DMS 273 treated with DMSO at 0.1 percent for 48 hours (cell line): ENCODE measurements around the gene TLN1.

Source experiments
- DNase-seq: peaks from one replicate; lab custom pipeline; 2025; lab: John Stamatoyannopoulos, UW

TLN1 gene

GRCh38 chr9:35686222-35687203 is 45.5 kb downstream of the TLN1 start:
- no peak for DNase-seq

DNA sequence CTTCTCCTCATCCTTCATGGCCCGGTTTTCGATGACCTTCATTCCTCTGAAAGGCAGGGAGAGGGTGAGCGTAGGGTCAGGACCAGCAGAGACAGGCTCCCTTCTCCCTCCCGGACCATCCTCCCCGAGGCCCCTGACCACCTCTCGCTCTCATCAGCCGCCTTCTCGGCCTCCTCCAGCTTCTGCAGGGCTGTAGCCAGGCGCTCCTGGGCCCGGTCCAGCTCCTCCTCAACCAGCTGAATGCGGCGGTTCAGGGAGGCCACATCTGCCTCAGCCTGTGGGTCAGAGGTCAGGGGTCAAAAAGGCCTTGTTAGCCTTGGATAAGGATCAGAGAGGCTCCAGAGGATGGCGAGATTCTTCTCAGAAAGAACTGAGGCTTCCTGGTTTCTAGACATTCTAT is 46.5 kb downstream of the TLN1 start:
- DNase-seq, result no peak

DNA sequence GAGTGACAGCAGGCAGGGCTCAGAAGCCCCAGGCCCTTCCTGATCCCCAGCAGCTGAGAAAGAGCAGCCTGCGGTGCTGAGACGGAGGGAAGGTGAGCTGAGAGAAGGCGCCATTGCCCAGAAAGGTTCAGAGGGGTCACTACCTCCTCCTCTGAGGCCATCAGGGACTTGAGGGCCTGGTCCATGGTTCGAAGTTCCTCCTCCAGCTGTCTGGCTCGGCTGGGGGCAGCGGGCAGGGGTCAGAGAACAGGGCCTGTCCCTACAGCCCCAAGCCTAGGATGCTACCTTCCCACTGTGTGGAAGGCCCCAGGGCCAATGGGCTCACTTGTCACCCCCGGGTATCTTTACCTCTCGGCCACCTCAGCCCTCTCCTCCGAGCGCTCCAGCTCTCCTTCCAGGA is 47.1 kb downstream of the TLN1 start:
- no peak for DNase-seq

GRCh38 chr9:35683323-35683722 is 48.7 kb downstream of the TLN1 start:
- DNase-seq, result no peak

DNA sequence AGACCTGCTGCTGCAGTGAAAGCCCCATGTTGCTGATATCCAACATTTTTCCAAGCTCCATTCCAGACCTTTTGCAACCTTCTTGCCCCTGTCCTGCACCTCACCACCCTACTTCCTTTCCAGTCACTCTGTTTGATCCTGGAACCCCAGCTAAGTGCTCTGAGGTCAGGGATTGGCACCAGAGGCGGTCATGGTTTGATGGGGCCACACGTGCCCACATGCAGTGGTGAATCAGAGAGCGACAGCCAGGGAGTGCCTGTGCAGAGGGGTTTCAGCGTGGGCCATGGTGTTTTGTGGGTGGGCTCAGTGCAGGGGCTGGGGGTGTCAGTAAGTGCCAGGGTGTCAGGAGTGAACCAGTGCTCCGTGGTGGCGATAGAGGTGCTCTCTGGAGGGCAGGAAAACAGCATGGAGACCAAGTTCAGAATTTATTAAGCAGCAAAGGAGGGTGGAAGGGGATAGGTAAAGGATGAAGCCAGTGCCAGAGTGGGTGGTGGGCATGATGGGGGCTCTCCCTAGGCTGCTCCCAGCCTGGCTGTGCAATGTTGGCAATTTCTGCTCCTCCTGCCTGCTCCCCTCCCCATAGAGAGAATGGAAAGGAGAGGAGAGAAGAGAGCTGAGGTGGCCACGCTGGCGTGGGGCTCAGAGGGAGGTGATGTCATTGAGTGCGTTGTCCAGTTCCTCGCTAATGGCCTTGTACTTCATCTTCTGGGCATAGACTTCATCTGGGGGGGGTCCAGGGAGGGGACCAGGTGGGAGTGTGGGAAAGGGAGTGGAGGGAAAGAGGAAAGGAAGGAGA is 49.3 kb downstream of the TLN1 start:
- no peak for DNase-seq

GRCh38 chr9:35682051-35682450 is 49.9 kb downstream of the TLN1 start:
- no peak for DNase-seq

DNA sequence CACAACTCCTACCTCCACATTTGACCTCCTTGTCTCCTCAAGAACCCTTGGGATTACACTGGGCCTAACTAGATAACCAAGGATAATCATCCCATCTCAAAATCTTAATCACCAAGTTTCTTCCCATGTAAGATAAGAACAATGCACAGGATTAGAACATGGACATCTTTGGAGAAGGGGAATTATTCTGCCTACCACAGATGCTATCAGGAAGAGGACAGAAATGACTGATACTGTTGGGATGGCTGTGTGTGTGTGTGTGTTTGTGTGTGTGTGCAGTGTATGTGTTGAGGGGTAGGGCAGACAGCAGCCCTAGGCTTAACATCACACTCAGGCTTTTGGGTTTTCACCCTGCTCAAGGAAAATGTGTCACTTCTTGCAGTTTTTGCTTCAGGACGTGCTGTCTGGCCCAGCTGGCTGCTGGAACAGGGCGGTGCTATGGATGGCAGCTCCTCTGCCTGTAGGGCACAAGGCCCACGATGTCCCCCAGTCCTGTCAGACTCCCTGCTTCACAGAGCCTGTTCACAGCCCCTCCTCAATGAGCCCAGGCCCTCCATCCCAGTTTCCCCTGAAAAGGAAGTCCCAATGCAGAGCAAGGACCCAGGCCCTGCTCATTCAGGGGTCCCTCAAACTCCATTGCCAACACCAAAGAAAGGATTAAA is 50.5 kb downstream of the TLN1 start:
- DNase-seq, result no peak

GRCh38 chr9:35680331-35681105 is 51.5 kb downstream of the TLN1 start:
- DNase-seq, result no peak

- DNase-seq, result no peak
These were observed 52.1 kb downstream of the TLN1 start for GRCh38 chr9:35679766-35680330.

DNA sequence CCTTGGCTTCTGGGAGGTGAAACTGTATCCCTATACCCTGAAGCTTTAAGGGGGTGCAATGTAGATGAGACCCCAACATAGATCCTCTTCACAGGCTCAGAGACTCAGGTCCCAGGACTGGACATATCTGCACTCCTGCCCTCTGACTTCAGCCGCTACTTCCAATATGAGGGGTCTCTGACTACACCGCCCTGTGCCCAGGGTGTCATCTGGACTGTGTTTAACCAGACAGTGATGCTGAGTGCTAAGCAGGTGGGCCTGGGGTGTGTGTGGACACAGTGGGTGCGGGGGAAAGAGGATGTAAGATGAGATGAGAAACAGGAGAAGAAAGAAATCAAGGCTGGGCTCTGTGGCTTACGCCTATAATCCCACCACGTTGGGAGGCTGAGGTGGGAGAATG is 52.9 kb downstream of the TLN1 start:
- DNase-seq, result no peak

GRCh38 chr9:35675732-35676392 is 56.1 kb downstream of the TLN1 start:
- no peak for DNase-seq

DNA sequence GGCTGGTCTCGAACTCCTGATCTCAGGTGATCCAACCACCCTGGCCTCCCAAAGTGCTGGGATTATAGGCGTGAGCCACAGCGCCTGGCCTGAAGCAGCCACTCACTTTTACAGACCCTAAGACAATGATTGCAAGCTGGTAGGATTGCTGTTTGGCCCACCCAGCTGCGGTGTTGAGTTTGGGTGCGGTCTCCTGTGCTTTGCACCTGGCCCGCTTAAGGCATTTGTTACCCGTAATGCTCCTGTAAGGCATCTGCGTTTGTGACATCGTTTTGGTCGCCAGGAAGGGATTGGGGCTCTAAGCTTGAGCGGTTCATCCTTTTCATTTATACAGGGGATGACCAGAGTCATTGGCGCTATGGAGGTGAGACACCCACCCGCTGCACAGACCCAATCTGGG is 56.8 kb downstream of the TLN1 start:
- DNase-seq, result no peak

DNA sequence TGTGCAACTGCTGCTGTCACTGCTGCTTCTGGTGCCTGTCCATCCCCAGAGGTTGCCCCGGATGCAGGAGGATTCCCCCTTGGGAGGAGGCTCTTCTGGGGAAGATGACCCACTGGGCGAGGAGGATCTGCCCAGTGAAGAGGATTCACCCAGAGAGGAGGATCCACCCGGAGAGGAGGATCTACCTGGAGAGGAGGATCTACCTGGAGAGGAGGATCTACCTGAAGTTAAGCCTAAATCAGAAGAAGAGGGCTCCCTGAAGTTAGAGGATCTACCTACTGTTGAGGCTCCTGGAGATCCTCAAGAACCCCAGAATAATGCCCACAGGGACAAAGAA is 58.0 kb downstream of the TLN1 start:
- no peak for DNase-seq

DNA sequence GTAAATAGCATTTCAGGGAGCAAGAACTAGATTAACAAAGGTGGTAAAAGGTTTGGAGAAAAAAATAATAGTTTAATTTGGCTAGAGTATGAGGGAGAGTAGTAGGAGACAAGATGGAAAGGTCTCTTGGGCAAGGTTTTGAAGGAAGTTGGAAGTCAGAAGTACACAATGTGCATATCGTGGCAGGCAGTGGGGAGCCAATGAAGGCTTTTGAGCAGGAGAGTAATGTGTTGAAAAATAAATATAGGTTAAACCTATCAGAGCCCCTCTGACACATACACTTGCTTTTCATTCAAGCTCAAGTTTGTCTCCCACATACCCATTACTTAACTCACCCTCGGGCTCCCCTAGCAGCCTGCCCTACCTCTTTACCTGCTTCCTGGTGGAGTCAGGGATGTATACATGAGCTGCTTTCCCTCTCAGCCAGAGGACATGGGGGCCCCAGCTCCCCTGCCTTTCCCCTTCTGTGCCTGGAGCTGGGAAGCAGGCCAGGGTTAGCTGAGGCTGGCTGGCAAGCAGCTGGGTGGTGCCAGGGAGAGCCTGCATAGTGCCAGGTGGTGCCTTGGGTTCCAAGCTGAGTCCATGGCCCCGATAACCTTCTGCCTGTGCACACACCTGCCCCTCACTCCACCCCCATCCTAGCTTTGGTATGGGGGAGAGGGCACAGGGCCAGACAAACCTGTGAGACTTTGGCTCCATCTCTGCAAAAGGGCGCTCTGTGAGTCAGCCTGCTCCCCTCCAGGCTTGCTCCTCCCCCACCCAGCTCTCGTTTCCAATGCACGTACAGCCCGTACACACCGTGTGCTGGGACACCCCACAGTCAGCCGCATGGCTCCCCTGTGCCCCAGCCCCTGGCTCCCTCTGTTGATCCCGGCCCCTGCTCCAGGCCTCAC is 58.6 kb downstream of the TLN1 start, which contains the start of gene CA9:
CA9 (plus strand) TSS at position 797 of the 893 bp plus-strand sequence; CDS start at position 829, 32 bp downstream.
- peak; percentile 20 for DNase-seq

DNA sequence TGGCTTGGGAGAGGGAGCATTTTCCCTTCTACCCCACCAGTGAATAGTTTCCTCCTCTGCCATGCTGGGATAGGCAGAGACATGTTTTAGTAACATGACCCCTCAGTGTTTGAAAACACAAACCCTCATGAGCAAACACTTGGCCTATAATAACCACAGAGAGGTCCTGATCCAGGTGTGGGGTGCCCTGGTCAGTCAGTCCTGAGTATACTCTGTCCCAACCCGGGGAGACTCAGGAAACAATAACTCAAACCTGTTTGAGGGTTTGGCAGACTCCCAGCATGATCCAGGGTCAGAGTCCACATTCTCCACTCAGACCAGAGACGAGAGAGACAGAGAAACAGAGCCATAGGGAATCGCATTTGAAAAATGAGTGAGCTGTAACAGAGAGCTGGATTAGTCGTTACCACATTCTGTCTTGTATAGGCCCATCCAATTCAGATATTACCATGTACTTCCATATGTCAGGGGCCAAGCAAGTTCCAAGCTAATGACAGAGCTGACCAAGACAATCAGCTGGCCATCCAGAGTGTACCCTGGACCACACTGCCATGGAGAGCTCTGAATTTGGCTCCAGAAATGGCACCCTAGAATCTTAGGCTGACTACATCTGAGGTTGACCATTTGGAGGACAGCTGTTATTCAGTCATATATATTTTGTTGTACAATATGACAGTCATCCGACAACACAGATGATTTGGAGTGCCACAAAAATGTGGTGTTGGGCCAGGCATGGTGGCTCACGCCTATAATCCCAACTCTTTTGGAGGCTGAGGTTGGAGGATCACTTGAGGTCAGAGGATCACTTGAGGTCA is 62.5 kb downstream of the TLN1 start:
- no peak for DNase-seq

- no peak for DNase-seq
These were observed 64.1 kb downstream of the TLN1 start for GRCh38 chr9:35667939-35668338.

DNA sequence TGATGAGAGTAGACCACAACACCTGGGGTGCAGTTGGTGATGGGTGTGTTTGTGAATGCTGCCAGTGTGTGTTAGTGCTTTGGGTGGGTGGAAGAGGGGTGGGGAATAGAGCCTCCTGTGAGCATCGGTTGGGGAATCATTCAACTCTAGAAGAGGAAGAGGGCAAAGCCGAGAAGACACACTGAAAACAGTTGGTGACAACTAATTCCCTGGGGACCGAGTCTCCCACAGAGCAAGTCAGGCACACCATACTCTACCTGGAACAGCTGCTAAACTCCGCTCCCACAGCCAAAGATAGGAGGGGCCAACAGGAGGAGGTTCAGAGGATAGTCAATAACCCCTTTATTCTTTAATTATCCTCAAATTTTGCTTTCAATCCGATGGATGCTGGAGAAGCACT is 65.4 kb downstream of the TLN1 start:
- DNase-seq, result no peak

DNA sequence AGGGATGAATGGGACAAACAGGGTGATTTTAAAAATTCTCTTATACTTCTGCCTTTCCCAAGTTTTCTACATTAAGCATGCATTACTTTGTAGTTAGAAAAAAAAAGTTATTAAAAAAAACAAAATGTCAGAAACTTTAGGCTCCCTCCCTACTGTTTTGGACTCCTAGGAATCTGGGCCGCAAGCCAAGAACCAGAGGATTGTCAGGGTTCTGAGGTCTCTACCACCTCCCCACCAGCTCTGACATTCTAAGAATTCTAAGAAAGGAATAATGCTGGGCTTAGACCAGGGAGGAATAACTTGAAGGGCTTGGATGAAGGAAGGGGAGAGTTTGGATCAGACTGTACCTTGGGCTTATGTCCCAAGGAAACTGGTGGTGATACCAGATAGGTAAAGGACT is 66.0 kb downstream of the TLN1 start:
- DNase-seq, result no peak

- no peak for DNase-seq
These were observed 66.5 kb downstream of the TLN1 start for GRCh38 chr9:35665471-35665818.
